Glomerular endothelial cell (primary cell): ENCODE data around the gene LRR1. TPM values are rescaled to one million over a fixed set of nuclear protein-coding genes. Genes with fewer than 3 reads are reported as not detected.
"Not testable (repeated sequence)": the region's sequence is repeated elsewhere in the genome, so short reads cannot be mapped to it uniquely, and the experiment has no call there.

Source experiments
- DNase-seq: peaks from one replicate; pipeline ENCODE4 v3.0.0-alpha.2; 2011; ENCODE audit warnings: low read depth, low spot score; ENCODE audit errors: extremely low read depth
- total RNA-seq: library from RNA; depleted of rRNA; stranded (reverse); fragments of >200 nt; gene quantifications from 2 replicates; pipeline ENCODE4 v1.2.3, GENCODE V29; 2015

LRR1 gene, protein sequence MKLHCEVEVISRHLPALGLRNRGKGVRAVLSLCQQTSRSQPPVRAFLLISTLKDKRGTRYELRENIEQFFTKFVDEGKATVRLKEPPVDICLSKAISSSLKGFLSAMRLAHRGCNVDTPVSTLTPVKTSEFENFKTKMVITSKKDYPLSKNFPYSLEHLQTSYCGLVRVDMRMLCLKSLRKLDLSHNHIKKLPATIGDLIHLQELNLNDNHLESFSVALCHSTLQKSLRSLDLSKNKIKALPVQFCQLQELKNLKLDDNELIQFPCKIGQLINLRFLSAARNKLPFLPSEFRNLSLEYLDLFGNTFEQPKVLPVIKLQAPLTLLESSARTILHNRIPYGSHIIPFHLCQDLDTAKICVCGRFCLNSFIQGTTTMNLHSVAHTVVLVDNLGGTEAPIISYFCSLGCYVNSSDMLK
- total RNA-seq: 8.3 and 9.4 TPM in 2 replicates

DNA sequence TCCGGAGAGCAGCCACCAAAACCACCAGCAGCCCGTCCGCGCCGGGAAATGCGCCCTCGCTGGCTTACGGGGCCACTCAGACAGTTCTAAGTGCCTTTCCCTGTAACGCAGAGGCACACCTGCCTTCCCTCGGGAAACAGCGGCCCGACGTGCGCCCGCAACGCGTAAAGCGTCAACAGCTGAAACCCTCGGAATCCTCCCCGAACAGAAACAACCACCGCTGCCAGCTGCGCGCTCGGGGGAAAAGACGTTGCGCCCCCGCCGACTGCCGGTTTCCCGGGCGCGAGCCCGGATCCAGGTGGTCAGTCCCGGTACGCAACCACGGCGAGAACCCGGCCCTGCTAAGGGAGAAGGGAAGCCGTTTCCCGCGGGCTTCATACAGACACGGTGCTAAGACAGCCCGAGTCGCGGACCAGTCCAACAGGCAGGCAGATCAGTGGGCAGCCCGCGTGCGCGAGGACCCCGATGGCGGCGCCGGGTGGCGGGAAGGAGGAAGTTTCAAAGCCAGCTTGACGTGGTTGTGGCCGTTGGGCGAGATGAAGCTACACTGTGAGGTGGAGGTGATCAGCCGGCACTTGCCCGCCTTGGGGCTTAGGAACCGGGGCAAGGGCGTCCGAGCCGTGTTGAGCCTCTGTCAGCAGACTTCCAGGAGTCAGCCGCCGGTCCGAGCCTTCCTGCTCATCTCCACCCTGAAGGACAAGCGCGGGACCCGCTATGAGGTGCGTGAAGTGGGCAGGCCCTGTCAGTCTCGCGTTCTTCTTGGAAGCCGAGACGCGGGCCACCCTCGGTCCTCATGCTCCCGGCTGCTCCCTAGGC is at the start of gene LRR1:
LRR1 (plus strand) TSS at position 456 of the 816 bp plus-strand sequence; CDS start at position 537, 81 bp downstream.
- no peak for DNase-seq

- no peak for DNase-seq
These were observed 49.3 kb upstream of the LRR1 start for GRCh38 chr14:49549446-49549845.

- DNase-seq: no peak
These were observed 48.9 kb upstream of the LRR1 start for GRCh38 chr14:49549881-49550280.

DNA sequence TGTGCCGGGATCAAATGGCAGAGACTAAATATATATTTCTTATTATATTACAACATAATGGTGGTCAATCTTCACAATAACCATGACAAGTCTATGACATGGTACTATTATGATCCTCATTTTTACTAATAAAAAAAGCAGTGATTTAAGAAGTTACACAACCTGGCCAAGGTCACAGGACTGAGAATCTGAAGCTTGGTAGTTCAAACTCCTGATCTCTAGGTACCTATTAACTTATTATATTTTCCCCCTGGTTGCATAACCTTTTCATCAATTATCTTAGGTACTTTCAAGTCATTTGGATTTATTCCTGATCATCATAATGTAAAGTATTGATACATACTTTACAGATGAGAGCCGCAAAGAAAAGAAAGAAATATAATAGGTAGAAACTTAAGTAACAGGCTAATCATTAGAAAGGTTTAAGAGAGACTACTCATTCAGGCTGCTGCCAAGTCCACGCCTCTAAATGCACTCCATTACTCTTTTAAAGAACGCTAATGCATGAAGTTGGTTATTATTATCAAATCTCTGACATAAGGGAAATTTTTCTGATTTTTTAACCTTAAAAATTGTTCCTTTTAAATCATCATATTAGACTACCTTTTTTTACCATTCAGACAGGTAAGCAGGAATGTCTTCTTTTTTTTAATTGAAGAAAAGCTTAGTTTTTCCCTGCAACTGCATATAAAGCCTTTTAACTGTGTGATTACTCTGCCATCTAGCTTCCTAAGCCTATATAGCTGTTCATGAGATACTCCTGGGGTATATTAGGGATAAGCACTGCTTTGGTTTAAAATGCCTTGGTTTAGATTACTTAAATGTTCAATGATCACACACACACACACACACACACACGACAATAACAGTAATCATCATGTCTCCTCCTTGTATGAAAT is 48.2 kb upstream of the LRR1 start:
- DNase-seq: no peak

GRCh38 chr14:49551569-49551968 is 47.2 kb upstream of the LRR1 start:
- no peak for DNase-seq

GRCh38 chr14:49553106-49553505 is 45.6 kb upstream of the LRR1 start:
- no peak for DNase-seq

- no peak for DNase-seq
These were observed 44.8 kb upstream of the LRR1 start for GRCh38 chr14:49553892-49554291.

- DNase-seq: no peak
These were observed 38.6 kb upstream of the LRR1 start for GRCh38 chr14:49559979-49560768.

- no peak for DNase-seq
These were observed 32.0 kb upstream of the LRR1 start for GRCh38 chr14:49566714-49567113.

GRCh38 chr14:49569281-49569680 is 29.5 kb upstream of the LRR1 start:
- no peak for DNase-seq

- DNase-seq: no peak
These were observed 24.7 kb upstream of the LRR1 start for GRCh38 chr14:49574038-49574437.

DNA sequence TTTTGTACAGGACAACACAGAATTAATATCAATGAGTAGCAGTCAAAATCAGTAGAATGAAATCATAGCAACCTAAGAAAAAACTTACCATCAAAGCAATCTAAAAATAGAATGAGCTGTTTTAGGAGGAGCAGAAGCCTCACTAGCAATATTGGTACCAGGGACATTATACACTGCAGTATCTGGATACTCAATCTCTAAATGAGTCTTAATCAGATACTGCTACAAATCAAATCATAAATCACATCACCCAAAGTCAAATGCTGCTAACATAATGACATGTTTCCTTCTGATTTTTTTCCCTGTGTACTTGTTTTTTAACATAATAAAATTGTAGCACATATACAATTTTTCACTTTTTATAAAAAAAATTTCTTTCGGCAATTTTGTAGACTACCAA is 20.6 kb upstream of the LRR1 start:
- no peak for DNase-seq

GRCh38 chr14:49579841-49580240 is 18.9 kb upstream of the LRR1 start:
- DNase-seq: no peak

- DNase-seq: no peak
These were observed 17.3 kb upstream of the LRR1 start for GRCh38 chr14:49581209-49582112.

GRCh38 chr14:49582113-49582977 is 16.4 kb upstream of the LRR1 start:
- no peak for DNase-seq

GRCh38 chr14:49583629-49584028 is 15.1 kb upstream of the LRR1 start:
- DNase-seq: no peak

DNA sequence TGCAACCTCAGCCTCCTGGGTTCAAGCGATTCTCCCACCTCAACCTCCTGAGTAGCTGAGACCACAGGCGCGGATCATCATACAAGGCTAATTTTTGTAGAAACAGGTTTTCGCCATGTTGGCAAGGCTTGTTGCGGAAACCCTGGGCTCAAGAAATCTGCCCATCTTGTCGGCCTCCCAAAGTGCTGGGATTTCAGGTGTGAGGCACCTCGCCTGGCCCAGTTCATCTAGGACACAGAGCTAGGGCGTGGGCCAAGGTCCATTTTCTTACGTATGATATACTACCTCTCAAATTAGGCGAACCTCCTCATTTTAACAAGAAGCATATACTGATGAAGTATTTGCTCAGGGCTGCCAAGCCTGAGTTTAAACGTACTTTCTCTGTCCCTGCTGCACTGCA is 14.7 kb upstream of the LRR1 start:
- DNase-seq: no peak

GRCh38 chr14:49584981-49585640 is 13.6 kb upstream of the LRR1 start:
- DNase-seq: not testable (repeated sequence)
